Measurements from ENCODE around the gene KCTD5. TPM values are rescaled to one million over a fixed set of nuclear protein-coding genes. Genes with fewer than 3 reads are reported as not detected.

Gene KCTD5
- total RNA-seq, 1 donor from 2014 or later = 21.6 TPM

DNA sequence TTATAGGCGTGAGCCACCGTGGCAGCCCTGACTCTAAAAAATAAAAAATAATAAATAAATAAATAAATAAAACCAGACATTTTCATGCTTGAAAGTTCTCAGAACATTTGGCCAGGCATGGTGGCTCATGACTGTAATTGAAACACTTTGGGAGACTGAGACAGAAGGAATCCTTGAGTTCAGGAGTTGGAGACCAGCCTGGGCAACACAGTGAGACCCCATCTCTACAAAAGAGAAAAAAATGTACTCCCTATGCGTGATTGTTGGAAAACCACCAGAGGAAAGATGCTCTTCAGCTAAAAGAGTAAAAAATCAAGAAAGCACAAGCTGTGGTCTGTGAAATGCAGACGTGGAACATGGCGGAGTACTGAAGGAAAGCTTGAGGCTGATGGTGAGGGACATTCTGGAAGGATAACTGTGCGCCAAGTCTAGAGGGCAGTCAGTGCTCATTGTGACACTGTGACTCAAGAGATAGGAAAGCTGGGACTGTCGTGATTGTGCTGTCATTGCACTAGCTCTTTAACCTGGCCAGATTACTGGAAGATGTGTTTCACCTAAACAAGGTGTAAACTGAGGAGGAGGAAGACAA, 41.9 kb downstream of the KCTD5 start:
- H3K36me3 ChIP-seq = no peaks in the 10 kb centered on the region
- H3K4me3 Mint-ChIP-seq = no peak overlapping the region
- H3K9me3 Mint-ChIP-seq = no peaks in the 10 kb centered on the region
- H3K27ac ChIP-seq = no peak overlapping the region
- H3K27me3 Mint-ChIP-seq (ENCODE audit: insufficient read depth, low read depth) = peaks cover 4% of the 10 kb centered on the region
- H3K27me3 ChIP-seq = no peaks in the 10 kb centered on the region
- no peak overlapping the region for H3K9ac ChIP-seq
- DNase-seq (ENCODE audit: low spot score) = no peak
- no peak overlapping the region for H3K27ac Mint-ChIP-seq
- H3F3A ChIP-seq (ENCODE audit: low read depth) = peaks cover 22% of the 10 kb centered on the region
- no peaks in the 10 kb centered on the region for H3K36me3 Mint-ChIP-seq
- H2AFZ ChIP-seq (replicated peaks) = no peak overlapping the region
- no peaks in the 10 kb centered on the region for H3K4me1 Mint-ChIP-seq
- no peaks in the 10 kb centered on the region for H3K9me3 ChIP-seq (ENCODE audit: low read depth)
- H3K4me1 ChIP-seq = no peaks in the 10 kb centered on the region
- no peak overlapping the region for H3K4me3 ChIP-seq
- no peak overlapping the region for H3K4me2 ChIP-seq
- TF ChIP-seq EZH2phosphoT487 (IDR thresholded peaks at IDR 0.05) (no peak), EZH2 (IDR thresholded peaks at IDR 0.05) (no peak)
- TF ChIP-seq, protein P1, sequence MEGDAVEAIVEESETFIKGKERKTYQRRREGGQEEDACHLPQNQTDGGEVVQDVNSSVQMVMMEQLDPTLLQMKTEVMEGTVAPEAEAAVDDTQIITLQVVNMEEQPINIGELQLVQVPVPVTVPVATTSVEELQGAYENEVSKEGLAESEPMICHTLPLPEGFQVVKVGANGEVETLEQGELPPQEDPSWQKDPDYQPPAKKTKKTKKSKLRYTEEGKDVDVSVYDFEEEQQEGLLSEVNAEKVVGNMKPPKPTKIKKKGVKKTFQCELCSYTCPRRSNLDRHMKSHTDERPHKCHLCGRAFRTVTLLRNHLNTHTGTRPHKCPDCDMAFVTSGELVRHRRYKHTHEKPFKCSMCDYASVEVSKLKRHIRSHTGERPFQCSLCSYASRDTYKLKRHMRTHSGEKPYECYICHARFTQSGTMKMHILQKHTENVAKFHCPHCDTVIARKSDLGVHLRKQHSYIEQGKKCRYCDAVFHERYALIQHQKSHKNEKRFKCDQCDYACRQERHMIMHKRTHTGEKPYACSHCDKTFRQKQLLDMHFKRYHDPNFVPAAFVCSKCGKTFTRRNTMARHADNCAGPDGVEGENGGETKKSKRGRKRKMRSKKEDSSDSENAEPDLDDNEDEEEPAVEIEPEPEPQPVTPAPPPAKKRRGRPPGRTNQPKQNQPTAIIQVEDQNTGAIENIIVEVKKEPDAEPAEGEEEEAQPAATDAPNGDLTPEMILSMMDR (IDR thresholded peaks at IDR 0.05) = no peak
- H3K79me2 ChIP-seq (ENCODE audit: low read depth) = no peaks in the 10 kb centered on the region
- H4K20me1 ChIP-seq (ENCODE audit: low read depth) = no peaks in the 10 kb centered on the region

DNA sequence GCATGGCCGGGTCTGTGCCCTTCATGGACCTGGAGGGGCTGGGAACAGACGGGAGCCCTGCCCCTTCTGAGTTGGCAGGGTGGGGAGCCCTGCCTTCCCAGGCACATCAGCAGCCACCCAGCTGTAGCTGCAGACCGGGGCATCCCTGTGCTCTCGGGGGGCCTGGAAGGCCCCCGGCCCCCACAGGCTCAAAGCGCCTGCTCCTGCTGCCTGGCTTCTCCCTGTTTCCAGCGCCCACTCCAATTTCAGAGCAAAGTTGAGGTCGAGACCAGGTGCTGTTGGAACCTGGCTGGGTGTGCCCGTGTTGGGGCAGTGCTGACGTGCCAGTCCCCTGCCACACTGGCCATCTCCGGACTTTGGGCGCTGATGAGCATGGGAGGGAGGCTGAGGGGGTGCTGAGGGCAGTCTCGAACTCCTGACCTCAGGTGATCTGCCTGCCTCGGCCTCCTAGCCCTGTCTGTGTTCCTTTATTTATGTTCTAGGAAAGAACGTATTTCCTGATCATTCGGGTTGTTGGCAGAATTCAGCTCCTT, 42.6 kb downstream of the KCTD5 start:
- Histone ChIP-seq H3K27me3 (no peaks in the 10 kb centered on the region), H2AFZ (replicated peaks) (no peak overlapping the region), H3K4me3 (no peak overlapping the region), H3K4me2 (no peak overlapping the region), H3K4me1 (no peaks in the 10 kb centered on the region), H3K79me2 (ENCODE audit: low read depth) (no peaks in the 10 kb centered on the region), H4K20me1 (ENCODE audit: low read depth) (no peaks in the 10 kb centered on the region), H3K9me3 (ENCODE audit: low read depth) (no peaks in the 10 kb centered on the region), H3K27ac (no peak overlapping the region), H3K9ac (no peak overlapping the region), H3F3A (ENCODE audit: low read depth) (peaks cover 20% of the 10 kb centered on the region), H3K36me3 (no peaks in the 10 kb centered on the region)
- peaks cover 4% of the 10 kb centered on the region for H3K27me3 Mint-ChIP-seq (ENCODE audit: insufficient read depth, low read depth)
- no peak for DNase-seq (ENCODE audit: low spot score)
- no peaks in the 10 kb centered on the region for H3K36me3 Mint-ChIP-seq
- no peaks in the 10 kb centered on the region for H3K9me3 Mint-ChIP-seq
- no peak overlapping the region for H3K4me3 Mint-ChIP-seq
- no peak for TF ChIP-seq EZH2phosphoT487 (IDR thresholded peaks at IDR 0.05)
- TF ChIP-seq, protein P1 (IDR thresholded peaks at IDR 0.05) = no peak
- no peak for TF ChIP-seq EZH2 (IDR thresholded peaks at IDR 0.05)
- H3K4me1 Mint-ChIP-seq = no peaks in the 10 kb centered on the region
- H3K27ac Mint-ChIP-seq = peak overlapping the region; percentile 3

DNA sequence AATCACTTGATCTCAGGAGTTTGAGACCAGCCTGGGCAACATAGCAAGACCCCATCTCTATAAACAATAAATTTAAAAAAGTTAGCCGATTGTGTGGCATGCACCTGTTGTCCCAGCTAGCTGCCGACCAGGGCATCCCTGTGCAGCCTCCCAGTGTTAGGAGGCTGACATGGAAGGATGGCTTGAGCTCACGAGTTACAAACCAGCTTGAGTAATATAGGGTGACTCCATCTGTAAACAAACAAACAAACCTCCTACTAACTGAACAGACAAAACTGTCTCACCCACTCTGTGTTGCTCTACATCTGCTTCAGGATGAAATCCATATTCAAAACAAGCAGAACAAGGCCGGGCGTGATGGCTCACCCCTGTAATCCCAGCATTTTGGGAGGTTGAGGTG, 44.6 kb downstream of the KCTD5 start:
- H3K36me3 ChIP-seq = no peaks in the 10 kb centered on the region

More for the DNA sequence above, 44.6 kb downstream of the KCTD5 start:
- Histone ChIP-seq H3K27me3 (no peaks in the 10 kb centered on the region), H3K9ac (no peak overlapping the region), H3K79me2 (ENCODE audit: low read depth) (no peaks in the 10 kb centered on the region), H3K4me2 (no peak overlapping the region), H3K4me1 (no peaks in the 10 kb centered on the region), H3F3A (ENCODE audit: low read depth) (peaks cover 3% of the 10 kb centered on the region), H4K20me1 (ENCODE audit: low read depth) (no peaks in the 10 kb centered on the region), H3K9me3 (ENCODE audit: low read depth) (no peaks in the 10 kb centered on the region), H3K4me3 (no peak overlapping the region), H3K27ac (no peak overlapping the region), H2AFZ (replicated peaks) (no peak overlapping the region)
- Mint-ChIP-seq H3K4me3 (no peak overlapping the region), H3K9me3 (no peaks in the 10 kb centered on the region), H3K27ac (no peak overlapping the region), H3K36me3 (no peaks in the 10 kb centered on the region), H3K4me1 (no peaks in the 10 kb centered on the region), H3K27me3 (ENCODE audit: insufficient read depth, low read depth) (peaks cover 2% of the 10 kb centered on the region)
- no peak for DNase-seq (ENCODE audit: low spot score)
- TF ChIP-seq, protein P1 (IDR thresholded peaks at IDR 0.05) = no peak
- TF ChIP-seq EZH2 (IDR thresholded peaks at IDR 0.05) (no peak), EZH2phosphoT487 (IDR thresholded peaks at IDR 0.05) (no peak)

All from neural progenitor cell (in vitro differentiated cells).